ENCODE results near the gene TTC16. TPM values are rescaled to one million over a fixed set of nuclear protein-coding genes. Genes with fewer than 3 reads are reported as not detected.

TTC16 gene
- total and polyA plus RNA-seq, 2 of the 8 experiments (the other 6 are each of a cell fraction or from before 2014, with no cell fraction given), result 0.03 TPM; not detected in 1

- H2BK15ac ChIP-seq (ENCODE audit: low read length), result no peak overlapping the region
- H4K91ac ChIP-seq (replicated peaks; ENCODE audit: insufficient read length, low read length), result no peak overlapping the region
- H3K27me3 ChIP-seq (replicated peaks in 1 of 4; ENCODE audit: control insufficient read depth in 3 of 4, extremely low read depth in 1 of 4, insufficient read depth in 3 of 4, low read length in 3 of 4), result no peaks in the 10 kb centered on the region; a peak in 2 of 7 replicates
- H3K79me2 ChIP-seq (ENCODE audit: control insufficient read depth in 1 of 2, insufficient read depth in 2 of 2, low read length in 2 of 2), result no peaks in the 10 kb centered on the region
- no peak overlapping the region for H4K8ac ChIP-seq (ENCODE audit: extremely low read depth, insufficient read depth, low read length)
- H4K20me1 ChIP-seq (replicated peaks in 1 of 2; ENCODE audit: control insufficient read depth in 1 of 2, insufficient read depth in 2 of 2, low read length in 2 of 2), result no peaks in the 10 kb centered on the region
- no peak overlapping the region for H2AFZ ChIP-seq (ENCODE audit: low read length)
- H3K4me2 ChIP-seq (ENCODE audit: insufficient read depth in 1 of 2, low read depth in 2 of 2, low read length in 2 of 2), result no peak overlapping the region
- no peak overlapping the region; a peak in 2 of 7 replicates for H3K9ac ChIP-seq (replicated peaks in 1 of 4; ENCODE audit: extremely low read depth in 1 of 4, low read depth in 3 of 4, low read length in 3 of 4)
- FAIRE-seq, result no peak
- TF ChIP-seq KDM5A (IDR thresholded peaks at IDR 0.05; ENCODE audit: low read length) (no peak), POU5F1 (IDR thresholded peaks at IDR 0.05; ENCODE audit: low read depth, low read length) (peak; percentile 62; the same call in 1 of the 2 replicates)
- 0 out of 2 replicates have a peak, but pooled peaks cover 1% of the 10 kb centered on the region for H3K23me2 ChIP-seq (ENCODE audit: low read depth, low read length)
- ChIA-PET POLR2A (ENCODE audit: partially characterized antibody) (interaction anchor here (0.8 to 2.0 kb wide), 3 partner anchors 11 to 221 kb away, joined by 3 to 9 read pairs (median 3); partner anchors contain the start of genes PTRH1 and TTC16), CTCF (ENCODE audit: partially characterized antibody) (interaction anchor here (0.9 to 1.5 kb wide), 5 partner anchors 10 to 209 kb away, joined by 3 to 5 read pairs (median 4); partner anchors contain the start of gene TOR2A)
- no peak overlapping the region for H2BK20ac ChIP-seq (ENCODE audit: low read length)
- no peak overlapping the region for H3K23ac ChIP-seq (ENCODE audit: insufficient read length)
- H3K36me3 ChIP-seq (ENCODE audit: control insufficient read depth in 2 of 4, insufficient read depth in 4 of 4, low read length in 3 of 4), result no peaks in the 10 kb centered on the region
- H2BK120ac ChIP-seq (replicated peaks; ENCODE audit: low read depth, low read length), result no peak overlapping the region
- no peaks in the 10 kb centered on the region for H3K9me3 ChIP-seq (ENCODE audit: insufficient read depth in 2 of 2, low read depth in 1 of 2, low read length in 1 of 2)
- no peak overlapping the region for H3K4me3 ChIP-seq (ENCODE audit: extremely low read depth in 1 of 4, insufficient read depth in 2 of 4, low read depth in 3 of 4, low read length in 4 of 4)
- no peak overlapping the region for H4K5ac ChIP-seq (ENCODE audit: insufficient read length, low read depth, low read length)
- no peak overlapping the region for H3K4ac ChIP-seq (replicated peaks; ENCODE audit: insufficient read length, low read depth, low read length)
- peaks cover 0 to 3% (median 1%) of the 10 kb centered on the region in 4 experiments; a peak in 4 of 7 replicates for H3K4me1 ChIP-seq (replicated peaks in 1 of 4; ENCODE audit: control insufficient read depth in 3 of 4, insufficient read depth in 4 of 4, low read length in 3 of 4)
- no peak overlapping the region for H2BK12ac ChIP-seq (ENCODE audit: low read depth, low read length)
- no peak overlapping the region for H3K14ac ChIP-seq (ENCODE audit: insufficient read length)
- WGBS, 2 experiments (ENCODE audit: extremely low coverage in 1 of 2, insufficient coverage in 1 of 2, insufficient read length in 1 of 2, insufficient replicate concordance in 2 of 2, low coverage in 1 of 2, low lambda C conversion rate in 2 of 2, missing lambda C conversion rate in 1 of 2), result 83% methylated on average over 5 of the region's 5 CpGs; no CpG with 5 or more reads in 1 of the 2 experiments
- no peak overlapping the region for H2AK5ac ChIP-seq (ENCODE audit: low read depth, low read length)
- no peak for DNase-seq (ENCODE audit: low read depth in 1 of 2, low spot score in 2 of 2)
- H3K27ac ChIP-seq (ENCODE audit: low read depth, low read length), result no peak overlapping the region
- H3K56ac ChIP-seq (replicated peaks; ENCODE audit: insufficient read length, low read depth, low read length), result no peak overlapping the region
- no peak overlapping the region for H3K18ac ChIP-seq (ENCODE audit: extremely low read depth, low read length)
- no peaks in the 10 kb centered on the region for H3K79me1 ChIP-seq (ENCODE audit: low read depth, low read length)
- H2BK5ac ChIP-seq (ENCODE audit: low read depth, low read length), result no peak overlapping the region
These were observed 15.2 kb upstream of the TTC16 start for GRCh38 chr9:127700594-127701255.
